ENCODE measurements around the gene BPIFB6. TPM values are rescaled to one million over a fixed set of nuclear protein-coding genes. Genes with fewer than 3 reads are reported as not detected.

BPIFB6 gene
- total and polyA plus RNA-seq, 10 of the 15 experiments (the other 5 are each of a cell fraction or from before 2014, with no cell fraction given) = not detected

- TF ChIP-seq CEBPZ (IDR thresholded peaks at IDR 0.05; ENCODE audit: low read depth, low read length) = no peak
- no peak for TF ChIP-seq BHLHE40 (IDR thresholded peaks at IDR 0.05; ENCODE audit: borderline replicate concordance in 1 of 2, low read depth in 2 of 2, low read length in 1 of 2)
- TF ChIP-seq CBFB (IDR thresholded peaks at IDR 0.05; ENCODE audit: low read depth) = no peak
- TF ChIP-seq PRDM15 (CRISPR knock-in tag; IDR thresholded peaks at IDR 0.05) = no peak
- TF ChIP-seq PBX3 (IDR thresholded peaks at IDR 0.05; ENCODE audit: insufficient replicate concordance, low read depth, low read length) = no peak
- TF ChIP-seq SREBF1 (IDR thresholded peaks at IDR 0.05; ENCODE audit: low read length) = no peak
- TF ChIP-seq ZBTB4 (CRISPR knock-in tag; IDR thresholded peaks at IDR 0.05) = no peak
- TF ChIP-seq DPF2 (IDR thresholded peaks at IDR 0.05) = no peak
Measured at GRCh38 chr20:33025318-33025876, 6.1 kb upstream of the BPIFB6 start (continued).

Data from GM12878 (cell line).